Ishikawa (cell line): ENCODE results near the gene GAL3ST2.

Experiments used
- CEBPB ChIP-seq: IDR thresholded peaks from 2 replicates; pipeline ENCODE4 v1.6.1; 2012
- CREB1 ChIP-seq: IDR thresholded peaks from 2 replicates; pipeline ENCODE4 v1.6.1; 2012; ENCODE audit warnings: low read depth
- EGR1 ChIP-seq: IDR thresholded peaks from 2 replicates; pipeline ENCODE4 v1.6.1; 2012
- EP300 ChIP-seq: IDR thresholded peaks from 2 replicates; pipeline ENCODE4 v1.6.1; 2012; ENCODE audit warnings: borderline replicate concordance
- FOXM1 ChIP-seq: IDR thresholded peaks from 2 replicates; pipeline ENCODE4 v1.6.1; 2012; ENCODE audit warnings: low read depth, borderline replicate concordance
- MAX ChIP-seq: IDR thresholded peaks from 2 replicates; pipeline ENCODE4 v1.6.1; 2012
- NFIC ChIP-seq: IDR thresholded peaks from 2 replicates; pipeline ENCODE4 v1.6.1; 2012
- RAD21 ChIP-seq: IDR thresholded peaks from 2 replicates; pipeline ENCODE4 v1.6.1; 2012; ENCODE audit warnings: low read depth
- REST ChIP-seq: IDR thresholded peaks from 2 replicates; pipeline ENCODE4 v1.6.1; 2012; ENCODE audit warnings: low read depth, mild to moderate bottlenecking
- TAF1 ChIP-seq: IDR thresholded peaks from 2 replicates; pipeline ENCODE4 v1.6.1; 2012; ENCODE audit warnings: low read depth, mild to moderate bottlenecking
- TCF12 ChIP-seq: IDR thresholded peaks from 2 replicates; pipeline ENCODE4 v1.6.1; 2012; ENCODE audit warnings: low read depth
- TEAD4 ChIP-seq: IDR thresholded peaks from 2 replicates; pipeline ENCODE4 v1.6.1; 2012
- USF1 ChIP-seq: IDR thresholded peaks from 2 replicates; pipeline ENCODE4 v1.6.1; 2012
- YY1 ChIP-seq: IDR thresholded peaks from 2 replicates; pipeline ENCODE4 v1.6.1; 2012; ENCODE audit warnings: low read depth
- ZBTB7A ChIP-seq: IDR thresholded peaks from 2 replicates; pipeline ENCODE4 v1.6.1; 2012; ENCODE audit warnings: low read depth

The GAL3ST2 gene

GRCh38 chr2:241794250-241794823, 17.7 kb downstream of the GAL3ST2 start:
- no peak for TF ChIP-seq EGR1

- TF ChIP-seq ZBTB7A = no peak
- TF ChIP-seq USF1 = no peak
- TF ChIP-seq NFIC = no peak
- no peak for TF ChIP-seq EP300
- no peak for TF ChIP-seq TEAD4
- TF ChIP-seq CREB1 = no peak
- TF ChIP-seq TAF1 = no peak
- no peak for TF ChIP-seq REST
- no peak for TF ChIP-seq RAD21
- no peak for TF ChIP-seq EGR1
- no peak for TF ChIP-seq FOXM1
- no peak for TF ChIP-seq YY1
Measured at GRCh38 chr2:241795021-241795999, 18.7 kb downstream of the GAL3ST2 start.

- no peak for TF ChIP-seq TEAD4
- TF ChIP-seq YY1 = no peak
- TF ChIP-seq FOXM1 = no peak
Measured at GRCh38 chr2:241796209-241796608, 19.6 kb downstream of the GAL3ST2 start.

- TF ChIP-seq FOXM1 = no peak
Measured at GRCh38 chr2:241796610-241797138, 20.1 kb downstream of the GAL3ST2 start.

GRCh38 chr2:241797441-241798080, 20.9 kb downstream of the GAL3ST2 start:
- TF ChIP-seq TEAD4 (no peak), FOXM1 (no peak), NFIC (no peak), RAD21 (no peak), USF1 (no peak), EP300 (no peak), CREB1 (no peak), REST (no peak), ZBTB7A (no peak), TAF1 (no peak), MAX (no peak), TCF12 (no peak), CEBPB (no peak), EGR1 (no peak), YY1 (no peak)

GRCh38 chr2:241798081-241798630, 21.5 kb downstream of the GAL3ST2 start:
- TF ChIP-seq TCF12 (no peak), ZBTB7A (no peak), RAD21 (no peak), YY1 (no peak), CREB1 (no peak), TEAD4 (no peak), TAF1 (no peak)
